ENCODE data around the gene TRIM7.

TRIM7 gene

GRCh38 chr5:181199881-181200638, 4.9 kb downstream of the TRIM7 start:
- H3K27ac ChIP-seq (ENCODE audit: low read length, poor library complexity, severe bottlenecking) = no peak overlapping the region
- no peak overlapping the region for H3K4me3 ChIP-seq (ENCODE audit: insufficient read depth in 1 of 2, low read depth in 1 of 2, low read length in 2 of 2)
- peaks cover 34% of the 10 kb centered on the region for H3K4me1 ChIP-seq (ENCODE audit: control insufficient read depth, insufficient read depth, low read depth, low read length)
- WGBS = 79% methylated on average over 9 of the region's 12 CpGs
- peaks cover 0 to 5% of the 10 kb centered on the region in 2 experiments for H3K36me3 ChIP-seq (ENCODE audit: control insufficient read depth in 1 of 2, insufficient read depth in 2 of 2, low read depth in 1 of 2, low read length in 2 of 2)
- H4K91ac ChIP-seq (ENCODE audit: low read length) = no peak overlapping the region
- no peak overlapping the region for H3K4ac ChIP-seq (ENCODE audit: low read depth in 1 of 2, low read length in 2 of 2)
- DNase-seq = no peak
- no peak overlapping the region for H2AFZ ChIP-seq (ENCODE audit: low read depth, low read length)
- H3K9me3 ChIP-seq (ENCODE audit: control insufficient read depth, low read length) = no peaks in the 10 kb centered on the region
- peaks cover 27 to 47% of the 10 kb centered on the region in 2 experiments for H3K27me3 ChIP-seq (ENCODE audit: control insufficient read depth in 1 of 2, insufficient read depth in 1 of 2, low read length in 2 of 2)
- no peak overlapping the region for H2BK15ac ChIP-seq (ENCODE audit: low read depth, poor library complexity, severe bottlenecking)
- H2BK120ac ChIP-seq (ENCODE audit: low read depth, low read length) = no peak overlapping the region
- H3K18ac ChIP-seq (ENCODE audit: low read depth in 1 of 2, low read length in 2 of 2) = no peak overlapping the region
- no peak overlapping the region for H2BK12ac ChIP-seq (ENCODE audit: low read length in 2 of 2)
- no peak overlapping the region for H3K23ac ChIP-seq (ENCODE audit: low read length in 2 of 2)
- no peak overlapping the region for H2BK5ac ChIP-seq (ENCODE audit: low read depth, low read length, poor library complexity, severe bottlenecking)
- H3K9ac ChIP-seq (ENCODE audit: low read length) = no peak overlapping the region
- no peaks in the 10 kb centered on the region for H3K79me1 ChIP-seq (replicated peaks; ENCODE audit: low read length, poor library complexity, severe bottlenecking)
- no peak overlapping the region for H2AK5ac ChIP-seq (ENCODE audit: low read length, severe bottlenecking)
- H3K14ac ChIP-seq (ENCODE audit: low read length in 2 of 2) = no peak overlapping the region
- no peak overlapping the region for H3K4me2 ChIP-seq (ENCODE audit: low read length, poor library complexity, severe bottlenecking)
- no peak overlapping the region for H4K8ac ChIP-seq (ENCODE audit: low read length)

- H3K27ac ChIP-seq (ENCODE audit: low read length, poor library complexity, severe bottlenecking) = no peak overlapping the region
- no peak for DNase-seq
- H2BK12ac ChIP-seq (ENCODE audit: low read length in 2 of 2) = no peak overlapping the region
- no peak overlapping the region for H2BK15ac ChIP-seq (ENCODE audit: low read depth, poor library complexity, severe bottlenecking)
- no peak overlapping the region for H4K91ac ChIP-seq (ENCODE audit: low read length)
- no peak overlapping the region for H3K14ac ChIP-seq (ENCODE audit: low read length in 2 of 2)
- H3K9ac ChIP-seq (ENCODE audit: low read length) = no peak overlapping the region
- no peak overlapping the region for H3K23ac ChIP-seq (ENCODE audit: low read length in 2 of 2)
- no peak overlapping the region for H3K18ac ChIP-seq (ENCODE audit: low read depth in 1 of 2, low read length in 2 of 2)
- no peak overlapping the region for H2BK120ac ChIP-seq (ENCODE audit: low read depth, low read length)
- peaks cover 26 to 43% of the 10 kb centered on the region in 2 experiments for H3K27me3 ChIP-seq (ENCODE audit: control insufficient read depth in 1 of 2, insufficient read depth in 1 of 2, low read length in 2 of 2)
- no peak overlapping the region for H2AFZ ChIP-seq (ENCODE audit: low read depth, low read length)
- no peak overlapping the region for H3K4ac ChIP-seq (ENCODE audit: low read depth in 1 of 2, low read length in 2 of 2)
- peaks cover 5% of the 10 kb centered on the region for H3K79me1 ChIP-seq (replicated peaks; ENCODE audit: low read length, poor library complexity, severe bottlenecking)
- no peaks in the 10 kb centered on the region for H3K9me3 ChIP-seq (ENCODE audit: control insufficient read depth, low read length)
- 43% methylated on average over 8 of the region's 9 CpGs for WGBS
- peaks cover 0 to 13% of the 10 kb centered on the region in 2 experiments for H3K36me3 ChIP-seq (ENCODE audit: control insufficient read depth in 1 of 2, insufficient read depth in 2 of 2, low read depth in 1 of 2, low read length in 2 of 2)
- peaks cover 26% of the 10 kb centered on the region for H3K4me1 ChIP-seq (ENCODE audit: control insufficient read depth, insufficient read depth, low read depth, low read length)
- H3K4me3 ChIP-seq (ENCODE audit: insufficient read depth in 1 of 2, low read depth in 1 of 2, low read length in 2 of 2) = no peak overlapping the region
- no peak overlapping the region for H2BK5ac ChIP-seq (ENCODE audit: low read depth, low read length, poor library complexity, severe bottlenecking)
- no peak overlapping the region for H3K4me2 ChIP-seq (ENCODE audit: low read length, poor library complexity, severe bottlenecking)
- H2AK5ac ChIP-seq (ENCODE audit: low read length, severe bottlenecking) = no peak overlapping the region
- no peak overlapping the region for H4K8ac ChIP-seq (ENCODE audit: low read length)
These were observed 6.0 kb downstream of the TRIM7 start for GRCh38 chr5:181198905-181199519.

GRCh38 chr5:181198106-181198685, 6.8 kb downstream of the TRIM7 start:
- Histone ChIP-seq H2BK5ac (ENCODE audit: low read depth, low read length, poor library complexity, severe bottlenecking) (no peak overlapping the region), H3K27ac (ENCODE audit: low read length, poor library complexity, severe bottlenecking) (no peak overlapping the region), H3K18ac (ENCODE audit: low read depth in 1 of 2, low read length in 2 of 2) (no peak overlapping the region), H3K4me3 (ENCODE audit: insufficient read depth in 1 of 2, low read depth in 1 of 2, low read length in 2 of 2) (no peak overlapping the region), H3K9me3 (ENCODE audit: control insufficient read depth, low read length) (no peaks in the 10 kb centered on the region), H3K9ac (ENCODE audit: low read length) (no peak overlapping the region), H3K4ac (ENCODE audit: low read depth in 1 of 2, low read length in 2 of 2) (no peak overlapping the region), H2AFZ (ENCODE audit: low read depth, low read length) (no peak overlapping the region), H2BK15ac (ENCODE audit: low read depth, poor library complexity, severe bottlenecking) (no peak overlapping the region), H4K91ac (ENCODE audit: low read length) (no peak overlapping the region), H2AK5ac (ENCODE audit: low read length, severe bottlenecking) (peak overlapping the region; percentile 13), H2BK120ac (ENCODE audit: low read depth, low read length) (no peak overlapping the region), H4K8ac (ENCODE audit: low read length) (no peak overlapping the region), H3K14ac (ENCODE audit: low read length in 2 of 2) (no peak overlapping the region), H3K79me1 (replicated peaks; ENCODE audit: low read length, poor library complexity, severe bottlenecking) (peaks cover 5% of the 10 kb centered on the region), H3K36me3 (ENCODE audit: control insufficient read depth in 1 of 2, insufficient read depth in 2 of 2, low read depth in 1 of 2, low read length in 2 of 2) (peaks cover 0 to 13% of the 10 kb centered on the region in 2 experiments), H2BK12ac (ENCODE audit: low read length in 2 of 2) (no peak overlapping the region), H3K23ac (ENCODE audit: low read length in 2 of 2) (no peak overlapping the region), H3K4me1 (ENCODE audit: control insufficient read depth, insufficient read depth, low read depth, low read length) (peaks cover 23% of the 10 kb centered on the region), H3K27me3 (ENCODE audit: control insufficient read depth in 1 of 2, insufficient read depth in 1 of 2, low read length in 2 of 2) (peaks cover 20 to 35% of the 10 kb centered on the region in 2 experiments), H3K4me2 (ENCODE audit: low read length, poor library complexity, severe bottlenecking) (no peak overlapping the region)
- 77% methylated on average over 12 of the region's 12 CpGs for WGBS
- DNase-seq = no peak

GRCh38 chr5:181197326-181197951, 7.6 kb downstream of the TRIM7 start:
- H3K14ac ChIP-seq (ENCODE audit: low read length in 2 of 2) = no peak overlapping the region
- no peak overlapping the region for H3K27ac ChIP-seq (ENCODE audit: low read length, poor library complexity, severe bottlenecking)
- H3K4me3 ChIP-seq (ENCODE audit: insufficient read depth in 1 of 2, low read depth in 1 of 2, low read length in 2 of 2) = no peak overlapping the region
- H2BK15ac ChIP-seq (ENCODE audit: low read depth, poor library complexity, severe bottlenecking) = no peak overlapping the region
- peaks cover 0 to 13% of the 10 kb centered on the region in 2 experiments for H3K36me3 ChIP-seq (ENCODE audit: control insufficient read depth in 1 of 2, insufficient read depth in 2 of 2, low read depth in 1 of 2, low read length in 2 of 2)
- H3K27me3 ChIP-seq (ENCODE audit: control insufficient read depth in 1 of 2, insufficient read depth in 1 of 2, low read length in 2 of 2) = peaks cover 20 to 30% of the 10 kb centered on the region in 2 experiments
- H2AK5ac ChIP-seq (ENCODE audit: low read length, severe bottlenecking) = no peak overlapping the region
- no peaks in the 10 kb centered on the region for H3K9me3 ChIP-seq (ENCODE audit: control insufficient read depth, low read length)
- WGBS = 70% methylated on average over 8 of the region's 8 CpGs
- H2BK12ac ChIP-seq (ENCODE audit: low read length in 2 of 2) = no peak overlapping the region
- no peak overlapping the region for H2AFZ ChIP-seq (ENCODE audit: low read depth, low read length)
- no peak overlapping the region for H2BK120ac ChIP-seq (ENCODE audit: low read depth, low read length)
- H3K18ac ChIP-seq (ENCODE audit: low read depth in 1 of 2, low read length in 2 of 2) = no peak overlapping the region
- no peak overlapping the region for H4K91ac ChIP-seq (ENCODE audit: low read length)
- no peak overlapping the region for H3K23ac ChIP-seq (ENCODE audit: low read length in 2 of 2)
- no peak overlapping the region for H3K4me2 ChIP-seq (ENCODE audit: low read length, poor library complexity, severe bottlenecking)
- no peak overlapping the region for H3K4ac ChIP-seq (ENCODE audit: low read depth in 1 of 2, low read length in 2 of 2)
- no peak for DNase-seq
- H3K9ac ChIP-seq (ENCODE audit: low read length) = no peak overlapping the region
- peaks cover 25% of the 10 kb centered on the region for H3K4me1 ChIP-seq (ENCODE audit: control insufficient read depth, insufficient read depth, low read depth, low read length)
- H2BK5ac ChIP-seq (ENCODE audit: low read depth, low read length, poor library complexity, severe bottlenecking) = no peak overlapping the region
- H4K8ac ChIP-seq (ENCODE audit: low read length) = no peak overlapping the region
- H3K79me1 ChIP-seq (replicated peaks; ENCODE audit: low read length, poor library complexity, severe bottlenecking) = peaks cover 5% of the 10 kb centered on the region
